Glomerular endothelial cell (primary cell): Measurements from ENCODE around the gene NAT8L. TPM values are rescaled to one million over a fixed set of nuclear protein-coding genes. Genes with fewer than 3 reads are reported as not detected.

ENCODE experiments used
- DNase-seq: peaks from one replicate; pipeline ENCODE4 v3.0.0-alpha.2; 2011; ENCODE audit warnings: low read depth, low spot score; ENCODE audit errors: extremely low read depth
- total RNA-seq: library from RNA; depleted of rRNA; stranded (reverse); fragments of >200 nt; gene quantifications from 2 replicates; pipeline ENCODE4 v1.2.3, GENCODE V29; 2015

The NAT8L gene
- total RNA-seq, 1 donor from 2014 or later, result not detected

GRCh38 chr4:2044542-2045517 lies 14.3 kb upstream of the NAT8L start:
- no peak for DNase-seq

- DNase-seq, result no peak
Measured at GRCh38 chr4:2045518-2045951, 13.6 kb upstream of the NAT8L start.

- no peak for DNase-seq
Measured at GRCh38 chr4:2046031-2046961, 12.8 kb upstream of the NAT8L start.

- DNase-seq, result no peak
Measured at GRCh38 chr4:2047031-2047660, 12.0 kb upstream of the NAT8L start.

GRCh38 chr4:2047781-2048581 lies 11.1 kb upstream of the NAT8L start:
- no peak for DNase-seq

GRCh38 chr4:2048831-2049230 lies 10.3 kb upstream of the NAT8L start:
- DNase-seq, result no peak

- no peak for DNase-seq
Measured at GRCh38 chr4:2049381-2049780, 9.7 kb upstream of the NAT8L start.

GRCh38 chr4:2049811-2050210 lies 9.3 kb upstream of the NAT8L start:
- DNase-seq, result no peak

GRCh38 chr4:2051086-2051485 lies 8.0 kb upstream of the NAT8L start:
- DNase-seq, result no peak

GRCh38 chr4:2054217-2054616 lies 4.9 kb upstream of the NAT8L start:
- DNase-seq, result no peak

GRCh38 chr4:2057382-2058065 lies 1.6 kb upstream of the NAT8L start:
- DNase-seq, result no peak

- no peak for DNase-seq
Measured at GRCh38 chr4:2058264-2059045, 672 bp upstream of the NAT8L start.

- DNase-seq, result no peak
Measured at GRCh38 chr4:2059726-2060602, 837 bp downstream of the NAT8L start.

GRCh38 chr4:2060611-2061185 lies 1.6 kb downstream of the NAT8L start:
- DNase-seq, result no peak

GRCh38 chr4:2061186-2062131 lies 2.3 kb downstream of the NAT8L start:
- DNase-seq, result no peak

GRCh38 chr4:2062168-2062807 lies 3.2 kb downstream of the NAT8L start:
- DNase-seq, result no peak
